ENCODE data around the gene SIT1. TPM values are rescaled to one million over a fixed set of nuclear protein-coding genes. Genes with fewer than 3 reads are reported as not detected.
A peak's percentile ranks its signal among the peaks of the same experiment; 100 is the strongest.

The SIT1 gene
- total RNA-seq, 4 donors from 2014 or later, result 0.63 to 3.8 (median 0.95) TPM

GRCh38 chr9:35609820-35610163 lies 40.9 kb downstream of the SIT1 start:
- WGBS, 2 donors, result 90 to 91% methylated on average over 13 of the region's 13 CpGs
- H3K4me1 ChIP-seq, result peaks cover 9 to 12% of the 10 kb centered on the region in 2 donors
- no peak for TF ChIP-seq POLR2A (IDR thresholded peaks at IDR 0.05)
- TF ChIP-seq CTCF (IDR thresholded peaks at IDR 0.05), result no peak
- no peak overlapping the region for H3K27ac ChIP-seq
- no peaks in the 10 kb centered on the region for H3K9me3 ChIP-seq
- no peaks in the 10 kb centered on the region for H3K27me3 ChIP-seq
- intact Hi-C loops (cut with DNase I), result loop anchor here (5.0 kb wide), 1 partner anchor 38 kb away; no protein-coding TSS in a partner anchor
- no peak for DNase-seq
- H3K36me3 ChIP-seq, result peaks cover 17 to 19% of the 10 kb centered on the region in 2 donors
- no peak overlapping the region for H3K4me3 ChIP-seq (replicated peaks in 1 of 3)

DNA sequence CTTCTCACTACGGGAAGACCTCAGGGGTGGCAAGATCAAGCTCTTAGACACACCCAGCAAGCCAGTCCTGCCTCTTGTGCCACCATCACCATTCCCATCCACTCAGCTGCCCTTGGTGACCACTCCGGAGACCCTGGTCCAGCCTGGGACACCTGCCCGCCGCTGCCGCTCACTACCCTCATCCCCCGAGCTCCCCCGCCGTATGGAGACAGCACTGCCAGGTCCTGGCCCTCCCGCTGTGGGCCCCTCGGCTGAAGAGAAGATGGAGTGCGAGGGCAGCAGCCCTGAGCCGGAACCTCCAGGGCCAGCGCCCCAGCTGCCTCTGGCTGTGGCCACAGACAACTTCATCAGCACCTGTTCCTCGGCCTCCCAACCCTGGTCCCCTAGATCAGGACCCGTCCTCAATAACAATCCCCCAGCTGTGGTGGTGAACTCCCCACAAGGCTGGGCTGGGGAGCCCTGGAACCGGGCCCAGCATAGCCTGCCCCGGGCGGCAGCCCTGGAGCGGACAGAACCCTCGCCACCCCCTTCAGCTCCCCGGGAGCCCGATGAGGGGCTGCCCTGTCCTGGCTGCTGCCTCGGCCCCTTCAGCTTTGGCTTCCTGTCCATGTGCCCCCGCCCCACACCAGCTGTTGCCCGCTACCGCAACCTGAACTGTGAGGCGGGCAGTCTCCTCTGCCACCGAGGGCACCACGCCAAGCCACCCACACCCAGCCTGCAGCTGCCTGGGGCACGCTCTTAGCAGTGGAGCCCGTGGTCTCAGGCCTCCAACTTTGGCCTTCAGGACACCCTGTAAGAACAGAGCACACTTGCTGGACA lies 41.5 kb downstream of the SIT1 start:
- Histone ChIP-seq H3K4me3 (replicated peaks in 1 of 3) (no peak overlapping the region), H3K27me3 (no peaks in the 10 kb centered on the region), H3K4me1 (peaks cover 9 to 12% of the 10 kb centered on the region in 2 donors), H3K36me3 (peaks cover 17 to 19% of the 10 kb centered on the region in 2 donors), H3K27ac (no peak overlapping the region), H3K9me3 (no peaks in the 10 kb centered on the region)
- TF ChIP-seq POLR2A (IDR thresholded peaks at IDR 0.05) (no peak), CTCF (IDR thresholded peaks at IDR 0.05) (no peak)
- intact Hi-C loops (cut with DNase I), result loop anchor here (5.0 kb wide), 1 partner anchor 38 kb away; no protein-coding TSS in a partner anchor
- 93 to 94% methylated on average over 22 to 27 of the region's 31 CpGs for WGBS, 2 donors
- no peak for DNase-seq

DNA sequence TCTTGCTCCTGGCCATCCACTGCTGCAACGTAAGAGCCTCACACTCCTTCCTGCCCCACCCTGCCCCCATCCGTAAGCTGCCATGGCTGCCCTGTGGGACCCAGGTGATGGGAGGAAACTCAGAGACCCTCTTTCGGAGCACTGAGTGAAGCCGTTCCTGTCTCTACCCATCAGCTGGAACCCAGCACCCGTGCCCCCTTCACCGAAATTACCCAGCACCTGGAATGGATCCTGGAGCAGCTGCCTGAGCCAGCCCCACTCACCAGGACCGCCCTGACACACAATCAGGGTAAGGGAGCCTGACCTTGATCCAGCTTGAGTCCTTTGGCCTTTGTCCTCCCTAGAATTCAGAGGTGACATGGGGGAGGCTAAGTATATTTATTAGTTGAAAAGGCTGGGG lies 42.5 kb downstream of the SIT1 start:
- DNase-seq, result no peak

DNA sequence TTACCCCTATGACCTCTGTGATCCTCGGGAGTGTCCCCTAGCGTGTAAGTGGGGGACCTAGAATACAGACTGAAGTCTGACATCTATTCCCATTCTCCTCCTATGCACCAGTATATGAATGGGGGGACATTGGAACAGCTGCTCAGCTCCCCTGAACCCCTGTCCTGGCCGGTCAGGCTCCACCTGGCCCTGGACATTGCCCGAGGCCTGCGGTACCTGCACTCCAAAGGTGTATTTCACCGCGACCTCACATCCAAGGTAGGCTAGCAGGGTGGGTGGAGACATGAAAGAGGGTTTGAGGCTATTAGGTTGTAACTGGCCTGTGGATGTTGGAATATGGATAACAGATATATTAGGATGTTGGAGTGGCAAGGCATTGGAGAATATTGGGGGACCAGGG lies 44.0 kb downstream of the SIT1 start:
- intact Hi-C loops (cut with DNase I), result loop anchor here (5.0 kb wide), 1 partner anchor 41 kb away; no protein-coding TSS in a partner anchor
- Histone ChIP-seq H3K27ac (no peak overlapping the region), H3K4me3 (replicated peaks in 1 of 3) (no peak overlapping the region), H3K27me3 (no peaks in the 10 kb centered on the region), H3K36me3 (peaks cover 17 to 19% of the 10 kb centered on the region in 2 donors), H3K4me1 (peaks cover 12 to 21% of the 10 kb centered on the region in 2 donors), H3K9me3 (no peaks in the 10 kb centered on the region)
- TF ChIP-seq CTCF (IDR thresholded peaks at IDR 0.05) (no peak), POLR2A (IDR thresholded peaks at IDR 0.05) (no peak)
- 88 to 90% methylated on average over 7 of the region's 7 CpGs for WGBS, 2 donors
- DNase-seq, result no peak

More for the DNA sequence above, 42.5 kb downstream of the SIT1 start:
- 92% methylated on average over 7 of the region's 7 CpGs for WGBS, 2 donors
- H3K9me3 ChIP-seq, result no peaks in the 10 kb centered on the region
- no peak overlapping the region for H3K27ac ChIP-seq
- peaks cover 10 to 16% of the 10 kb centered on the region in 2 donors for H3K4me1 ChIP-seq
- intact Hi-C loops (cut with DNase I), result loop anchor here (5.0 kb wide), 1 partner anchor 39 kb away; no protein-coding TSS in a partner anchor
- peaks cover 17 to 19% of the 10 kb centered on the region in 2 donors for H3K36me3 ChIP-seq
- no peaks in the 10 kb centered on the region for H3K27me3 ChIP-seq
- no peak for TF ChIP-seq CTCF (IDR thresholded peaks at IDR 0.05)
- TF ChIP-seq POLR2A (IDR thresholded peaks at IDR 0.05), result no peak
- no peak overlapping the region for H3K4me3 ChIP-seq (replicated peaks in 1 of 3)

- WGBS, 2 donors, result 7 to 8% methylated on average over 5 of the region's 5 CpGs
- TF ChIP-seq POLR2A (IDR thresholded peaks at IDR 0.05), result no peak
- TF ChIP-seq CTCF (IDR thresholded peaks at IDR 0.05), result no peak
- no peaks in the 10 kb centered on the region for H3K9me3 ChIP-seq
- H3K4me1 ChIP-seq, result peaks cover 12 to 21% of the 10 kb centered on the region in 2 donors
- no peak for DNase-seq
- peak overlapping the region; percentile 30 to 91 (median 53) for H3K4me3 ChIP-seq (replicated peaks in 1 of 3)
- H3K27ac ChIP-seq, result no peak overlapping the region
- peaks cover 17 to 19% of the 10 kb centered on the region in 2 donors for H3K36me3 ChIP-seq
- intact Hi-C loops (cut with DNase I), result loop anchor here (5.0 kb wide), 1 partner anchor 41 kb away; no protein-coding TSS in a partner anchor
- no peaks in the 10 kb centered on the region for H3K27me3 ChIP-seq
Observed at GRCh38 chr9:35606138-35606504, 44.6 kb downstream of the SIT1 start.
